GM12878 (cell line): ENCODE measurements around the gene KIAA1671.

Experiments
- CTCF ChIP-seq, 3 experiments: IDR thresholded peaks in 2 of 3; conservative IDR thresholded peaks in 1 of 3; 2 replicates each; pipeline ENCODE4 v1.5.1; 2011; ENCODE audit warnings: low read depth in 3 of 3, low read length in 3 of 3, mild to moderate bottlenecking in 3 of 3, control low read depth in 2 of 3, moderate library complexity in 2 of 3, inconsistent platforms in 1 of 3, mixed read lengths in 1 of 3; ENCODE audit not compliant: control insufficient read depth in 2 of 3, insufficient read depth in 1 of 3; ENCODE audit errors: extremely low read depth in 1 of 3
- EGR1 ChIP-seq, 2 experiments: IDR thresholded peaks; 1 replicate in 1 of 2; 2 replicates in 1 of 2; pipeline ENCODE4 v1.6.1; 2011 to 2012; ENCODE audit warnings: low read depth in 2 of 2, low read length in 2 of 2, borderline replicate concordance in 1 of 2, mild to moderate bottlenecking in 1 of 2, moderate library complexity in 1 of 2
- POLR2A ChIP-seq: IDR thresholded peaks from 2 replicates; pipeline ENCODE4 v1.6.1; 2011; ENCODE audit warnings: low read depth, mild to moderate bottlenecking, low read length
- ZNF274 ChIP-seq: IDR thresholded peaks from one replicate; pipeline ENCODE4 v1.8.0; 2011; ENCODE audit not compliant: insufficient read length, insufficient read depth
- ZZZ3 ChIP-seq: IDR thresholded peaks from 2 replicates; pipeline ENCODE4 v1.6.1; 2011; ENCODE audit warnings: low read depth; ENCODE audit not compliant: control insufficient read depth, insufficient read length

DNA sequence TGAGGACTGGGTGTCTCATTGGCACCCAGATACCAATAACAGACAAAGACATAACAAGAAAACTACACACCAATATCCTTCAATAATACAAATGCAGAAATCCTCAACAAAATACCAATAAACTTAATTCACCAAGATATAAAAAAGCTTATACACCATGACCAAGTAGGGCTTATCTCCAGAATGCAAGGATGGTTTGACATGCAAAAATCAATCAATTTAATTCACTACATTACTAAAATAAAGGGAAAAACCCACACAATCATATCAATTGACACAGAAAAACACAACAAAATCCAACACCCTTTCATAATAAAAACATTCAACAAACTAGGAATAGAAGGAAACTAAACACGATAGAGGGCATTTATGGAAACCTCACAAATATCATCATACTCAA lies 46.6 kb upstream of the KIAA1671 start:
- TF ChIP-seq CTCF (IDR thresholded peaks at IDR 0.05 in 2 of 3, conservative IDR thresholded peaks at IDR 0.05 in 1 of 3; ENCODE audit: control insufficient read depth in 2 of 3, extremely low read depth in 1 of 3, insufficient read depth in 1 of 3, low read depth in 3 of 3, low read length in 3 of 3) (no peak), ZNF274 (no peak), EGR1 (IDR thresholded peaks at IDR 0.05; ENCODE audit: borderline replicate concordance in 1 of 2, low read depth in 2 of 2, low read length in 2 of 2) (no peak), POLR2A (no peak), ZZZ3 (no peak)
